SK-N-SH treated with all-trans-retinoic acid at 6 μM for 48 hours (cell line): ENCODE data around the gene R3HDM2.
"Not testable (repeated sequence)": the region's sequence is repeated elsewhere in the genome, so short reads cannot be mapped to it uniquely, and the experiment has no call there.

Source experiments
- ATAC-seq: fragments of 200-7000 bp; cut with Tn5 transposase; 3 replicates; pipeline ENCODE4 v1.9.1; 2020; ENCODE audit warnings: mild to moderate bottlenecking, moderate library complexity
- ARNTL ChIP-seq: fragments of 450-650 bp; formaldehyde crosslinking; IDR thresholded peaks from 2 replicates; pipeline ENCODE4 v1.5.0; 2020; ENCODE audit warnings: low read depth, mild to moderate bottlenecking, moderate library complexity, borderline replicate concordance
- BACH2 ChIP-seq: fragments of 250-450 bp; sonication (Bioruptor Pico); IDR thresholded peaks from 2 replicates; pipeline ENCODE4 v1.9.0; 2021; ENCODE audit warnings: mild to moderate bottlenecking, borderline replicate concordance
- CSDC2 ChIP-seq: fragments of 250-450 bp; sonication (Bioruptor Pico); IDR thresholded peaks from 2 replicates; pipeline ENCODE4 v1.5.0; 2020; ENCODE audit warnings: mild to moderate bottlenecking, moderate library complexity
- GLIS3 ChIP-seq: fragments of 250-450 bp; sonication (Bioruptor Pico); IDR thresholded peaks from 2 replicates; pipeline ENCODE4 v1.5.0; 2020; ENCODE audit warnings: mild to moderate bottlenecking, moderate library complexity
- ISL1 ChIP-seq: fragments of 250-450 bp; sonication (Bioruptor Pico); IDR thresholded peaks from 2 replicates; pipeline ENCODE4 v2.1.2; 2022; ENCODE audit warnings: mild to moderate bottlenecking, moderate library complexity
- OSR1 ChIP-seq: fragments of 250-450 bp; sonication (Bioruptor Pico); IDR thresholded peaks from 2 replicates; pipeline ENCODE4 v1.8.0; 2022; ENCODE audit warnings: moderate library complexity, mild to moderate bottlenecking, inconsistent platforms
- PPARA ChIP-seq: fragments of 250-450 bp; sonication (Bioruptor Pico); IDR thresholded peaks from 2 replicates; pipeline ENCODE4 v1.5.0; 2020; ENCODE audit warnings: mild to moderate bottlenecking, borderline replicate concordance
- RARB ChIP-seq: fragments of 250-450 bp; sonication (Bioruptor Pico); IDR thresholded peaks from 2 replicates; pipeline ENCODE4 v1.8.0; 2021; ENCODE audit warnings: mild to moderate bottlenecking, moderate library complexity
- SNAI2 ChIP-seq: fragments of 250-450 bp; sonication (Bioruptor Pico); IDR thresholded peaks from 2 replicates; pipeline ENCODE4 v1.5.0; 2020; ENCODE audit warnings: mild to moderate bottlenecking, moderate library complexity
- TCF4 ChIP-seq: fragments of 250-450 bp; sonication (Bioruptor Pico); IDR thresholded peaks from 2 replicates; pipeline ENCODE4 v1.8.0; 2021; ENCODE audit warnings: mild to moderate bottlenecking, moderate library complexity, borderline replicate concordance
- TOX ChIP-seq: fragments of 250-450 bp; sonication (Bioruptor Pico); IDR thresholded peaks from 2 replicates; pipeline ENCODE4 v1.8.0; 2021; ENCODE audit warnings: mild to moderate bottlenecking, moderate library complexity, borderline replicate concordance
- ZC3H10 ChIP-seq: fragments of 250-450 bp; sonication (Bioruptor Pico); IDR thresholded peaks from 2 replicates; pipeline ENCODE4 v1.5.1; 2021; ENCODE audit warnings: mild to moderate bottlenecking, moderate library complexity
- ZFP3 ChIP-seq: fragments of 250-450 bp; sonication (Bioruptor Pico); IDR thresholded peaks from 2 replicates; pipeline ENCODE4 v1.5.0; 2020; ENCODE audit warnings: mild to moderate bottlenecking, moderate library complexity
- ZFP30 ChIP-seq: fragments of 450-650 bp; formaldehyde crosslinking; IDR thresholded peaks from 2 replicates; pipeline ENCODE4 v1.5.0; 2022; ENCODE audit warnings: mild to moderate bottlenecking, moderate library complexity
- ZNF565 ChIP-seq: fragments of 450-650 bp; formaldehyde crosslinking; conservative IDR thresholded peaks from 2 replicates; pipeline ENCODE4 v1.5.0; 2020; ENCODE audit warnings: low read depth, mild to moderate bottlenecking, moderate library complexity
- ZNF70 ChIP-seq: fragments of 450-650 bp; formaldehyde crosslinking; IDR thresholded peaks from 2 replicates; pipeline ENCODE4 v1.5.0; 2020; ENCODE audit warnings: mild to moderate bottlenecking, moderate library complexity
- ZNF8 ChIP-seq: fragments of 450-650 bp; formaldehyde crosslinking; IDR thresholded peaks from 2 replicates; pipeline ENCODE4 v1.5.0; 2020; ENCODE audit warnings: mild to moderate bottlenecking, moderate library complexity
- TF ChIP-seq, protein P1 (sequence below): fragments of 250-450 bp; sonication (Bioruptor Pico); IDR thresholded peaks from 2 replicates; pipeline ENCODE4 v1.5.1; 2021; ENCODE audit warnings: mild to moderate bottlenecking, moderate library complexity
- TF ChIP-seq, protein P2 (sequence below): fragments of 250-450 bp; sonication (Bioruptor Pico); IDR thresholded peaks from 2 replicates; pipeline ENCODE4 v1.8.0; 2021; ENCODE audit warnings: low read depth, mild to moderate bottlenecking, moderate library complexity, borderline replicate concordance
- TF ChIP-seq, protein P3 (sequence below): fragments of 250-450 bp; sonication (Bioruptor Pico); IDR thresholded peaks from 2 replicates; pipeline ENCODE4 v1.5.1; 2020; ENCODE audit warnings: low read depth, mild to moderate bottlenecking, moderate library complexity
- TF ChIP-seq, protein P4 (sequence below): fragments of 250-450 bp; sonication (Bioruptor Pico); IDR thresholded peaks from 2 replicates; pipeline ENCODE4 v1.5.0; 2020; ENCODE audit warnings: mild to moderate bottlenecking, moderate library complexity

R3HDM2 gene

DNA sequence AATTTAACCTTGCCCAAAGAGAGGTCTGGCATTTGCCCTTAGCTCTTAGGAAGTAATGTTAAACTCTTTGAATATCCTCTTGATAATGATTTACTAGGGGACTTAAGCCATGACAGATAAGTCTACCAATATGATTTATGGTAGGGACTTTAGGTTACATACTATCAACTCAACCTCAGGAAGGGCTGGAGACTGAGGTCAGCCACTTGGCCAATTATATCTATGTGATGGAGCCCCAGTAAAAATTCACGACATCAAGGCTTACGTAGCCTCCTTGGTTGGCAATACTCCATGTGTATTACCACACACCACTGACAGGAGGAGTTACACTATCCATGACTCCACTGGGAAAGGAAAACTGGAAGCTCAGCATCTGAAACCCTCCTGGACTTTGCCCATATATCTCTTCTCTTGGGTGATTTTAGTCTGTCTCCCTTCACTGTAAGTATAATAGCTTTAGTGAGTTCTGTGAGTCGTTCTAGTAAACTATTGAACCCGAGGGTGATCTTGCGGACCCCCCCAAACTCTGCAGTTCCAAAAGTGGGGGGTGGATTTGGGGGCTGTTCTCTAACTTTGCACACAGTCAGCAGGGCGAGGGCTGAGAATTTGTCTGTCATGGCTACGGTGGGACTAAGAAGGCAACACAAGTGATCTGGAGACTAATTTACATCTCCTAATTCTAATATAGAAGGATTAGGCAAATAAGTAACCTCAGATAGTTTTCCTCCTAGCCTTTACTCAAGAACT lies 62.3 kb downstream of the R3HDM2 start:
- TF ChIP-seq ZNF8 (no peak), TOX (CRISPR knock-in tag) (no peak), ZNF565 (CRISPR knock-in tag) (no peak), ISL1 (CRISPR knock-in tag) (no peak), SNAI2 (CRISPR knock-in tag) (no peak), ZFP3 (CRISPR knock-in tag) (no peak), ZNF70 (CRISPR knock-in tag) (no peak)
- no peak for ATAC-seq

DNA sequence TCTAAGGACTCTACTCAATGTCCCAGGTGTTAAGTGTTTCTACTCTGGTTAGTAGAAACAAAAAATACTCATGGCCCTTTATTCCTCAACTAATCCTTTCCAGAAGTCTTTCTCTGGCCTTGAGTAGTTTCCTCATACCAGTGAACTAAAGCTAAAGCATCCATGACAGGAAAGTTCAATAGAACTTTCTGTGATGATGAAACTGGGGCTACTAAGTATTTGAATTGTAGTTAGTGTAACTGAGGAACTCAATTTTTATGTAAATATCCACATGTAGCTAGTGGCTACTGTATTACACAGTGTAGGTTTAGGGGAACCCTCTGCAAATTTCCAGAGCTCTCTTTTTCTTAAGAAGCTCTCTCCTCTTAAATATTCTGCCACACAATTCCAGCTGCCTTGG lies 63.7 kb downstream of the R3HDM2 start:
- TF ChIP-seq SNAI2 (CRISPR knock-in tag) = no peak
- no peak for TF ChIP-seq GLIS3
- TF ChIP-seq, protein P1, sequence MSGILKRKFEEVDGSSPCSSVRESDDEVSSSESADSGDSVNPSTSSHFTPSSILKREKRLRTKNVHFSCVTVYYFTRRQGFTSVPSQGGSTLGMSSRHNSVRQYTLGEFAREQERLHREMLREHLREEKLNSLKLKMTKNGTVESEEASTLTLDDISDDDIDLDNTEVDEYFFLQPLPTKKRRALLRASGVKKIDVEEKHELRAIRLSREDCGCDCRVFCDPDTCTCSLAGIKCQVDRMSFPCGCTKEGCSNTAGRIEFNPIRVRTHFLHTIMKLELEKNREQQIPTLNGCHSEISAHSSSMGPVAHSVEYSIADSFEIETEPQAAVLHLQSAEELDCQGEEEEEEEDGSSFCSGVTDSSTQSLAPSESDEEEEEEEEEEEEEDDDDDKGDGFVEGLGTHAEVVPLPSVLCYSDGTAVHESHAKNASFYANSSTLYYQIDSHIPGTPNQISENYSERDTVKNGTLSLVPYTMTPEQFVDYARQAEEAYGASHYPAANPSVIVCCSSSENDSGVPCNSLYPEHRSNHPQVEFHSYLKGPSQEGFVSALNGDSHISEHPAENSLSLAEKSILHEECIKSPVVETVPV (CRISPR knock-in tag) = no peak
- no peak for TF ChIP-seq ZNF565 (CRISPR knock-in tag)
- TF ChIP-seq PPARA (CRISPR knock-in tag) = no peak
- TF ChIP-seq ISL1 (CRISPR knock-in tag) = no peak
- TF ChIP-seq RARB (CRISPR knock-in tag) = no peak
- TF ChIP-seq CSDC2 = no peak
- TF ChIP-seq OSR1 (CRISPR knock-in tag) = no peak
- no peak for TF ChIP-seq ZFP30
- TF ChIP-seq, protein P2, sequence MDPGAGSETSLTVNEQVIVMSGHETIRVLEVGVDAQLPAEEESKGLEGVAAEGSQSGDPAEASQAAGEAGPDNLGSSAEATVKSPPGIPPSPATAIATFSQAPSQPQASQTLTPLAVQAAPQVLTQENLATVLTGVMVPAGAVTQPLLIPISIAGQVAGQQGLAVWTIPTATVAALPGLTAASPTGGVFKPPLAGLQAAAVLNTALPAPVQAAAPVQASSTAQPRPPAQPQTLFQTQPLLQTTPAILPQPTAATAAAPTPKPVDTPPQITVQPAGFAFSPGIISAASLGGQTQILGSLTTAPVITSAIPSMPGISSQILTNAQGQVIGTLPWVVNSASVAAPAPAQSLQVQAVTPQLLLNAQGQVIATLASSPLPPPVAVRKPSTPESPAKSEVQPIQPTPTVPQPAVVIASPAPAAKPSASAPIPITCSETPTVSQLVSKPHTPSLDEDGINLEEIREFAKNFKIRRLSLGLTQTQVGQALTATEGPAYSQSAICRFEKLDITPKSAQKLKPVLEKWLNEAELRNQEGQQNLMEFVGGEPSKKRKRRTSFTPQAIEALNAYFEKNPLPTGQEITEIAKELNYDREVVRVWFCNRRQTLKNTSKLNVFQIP (CRISPR knock-in tag) = no peak
- no peak for TF ChIP-seq ZC3H10 (CRISPR knock-in tag)
- TF ChIP-seq ZNF8 = no peak
- TF ChIP-seq BACH2 = no peak
- no peak for TF ChIP-seq ZFP3 (CRISPR knock-in tag)
- TF ChIP-seq, protein P3, sequence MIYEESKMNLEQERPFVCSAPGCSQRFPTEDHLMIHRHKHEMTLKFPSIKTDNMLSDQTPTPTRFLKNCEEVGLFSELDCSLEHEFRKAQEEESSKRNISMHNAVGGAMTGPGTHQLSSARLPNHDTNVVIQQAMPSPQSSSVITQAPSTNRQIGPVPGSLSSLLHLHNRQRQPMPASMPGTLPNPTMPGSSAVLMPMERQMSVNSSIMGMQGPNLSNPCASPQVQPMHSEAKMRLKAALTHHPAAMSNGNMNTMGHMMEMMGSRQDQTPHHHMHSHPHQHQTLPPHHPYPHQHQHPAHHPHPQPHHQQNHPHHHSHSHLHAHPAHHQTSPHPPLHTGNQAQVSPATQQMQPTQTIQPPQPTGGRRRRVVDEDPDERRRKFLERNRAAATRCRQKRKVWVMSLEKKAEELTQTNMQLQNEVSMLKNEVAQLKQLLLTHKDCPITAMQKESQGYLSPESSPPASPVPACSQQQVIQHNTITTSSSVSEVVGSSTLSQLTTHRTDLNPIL (CRISPR knock-in tag) = no peak
- no peak for TF ChIP-seq TOX (CRISPR knock-in tag)
- TF ChIP-seq, protein P4, sequence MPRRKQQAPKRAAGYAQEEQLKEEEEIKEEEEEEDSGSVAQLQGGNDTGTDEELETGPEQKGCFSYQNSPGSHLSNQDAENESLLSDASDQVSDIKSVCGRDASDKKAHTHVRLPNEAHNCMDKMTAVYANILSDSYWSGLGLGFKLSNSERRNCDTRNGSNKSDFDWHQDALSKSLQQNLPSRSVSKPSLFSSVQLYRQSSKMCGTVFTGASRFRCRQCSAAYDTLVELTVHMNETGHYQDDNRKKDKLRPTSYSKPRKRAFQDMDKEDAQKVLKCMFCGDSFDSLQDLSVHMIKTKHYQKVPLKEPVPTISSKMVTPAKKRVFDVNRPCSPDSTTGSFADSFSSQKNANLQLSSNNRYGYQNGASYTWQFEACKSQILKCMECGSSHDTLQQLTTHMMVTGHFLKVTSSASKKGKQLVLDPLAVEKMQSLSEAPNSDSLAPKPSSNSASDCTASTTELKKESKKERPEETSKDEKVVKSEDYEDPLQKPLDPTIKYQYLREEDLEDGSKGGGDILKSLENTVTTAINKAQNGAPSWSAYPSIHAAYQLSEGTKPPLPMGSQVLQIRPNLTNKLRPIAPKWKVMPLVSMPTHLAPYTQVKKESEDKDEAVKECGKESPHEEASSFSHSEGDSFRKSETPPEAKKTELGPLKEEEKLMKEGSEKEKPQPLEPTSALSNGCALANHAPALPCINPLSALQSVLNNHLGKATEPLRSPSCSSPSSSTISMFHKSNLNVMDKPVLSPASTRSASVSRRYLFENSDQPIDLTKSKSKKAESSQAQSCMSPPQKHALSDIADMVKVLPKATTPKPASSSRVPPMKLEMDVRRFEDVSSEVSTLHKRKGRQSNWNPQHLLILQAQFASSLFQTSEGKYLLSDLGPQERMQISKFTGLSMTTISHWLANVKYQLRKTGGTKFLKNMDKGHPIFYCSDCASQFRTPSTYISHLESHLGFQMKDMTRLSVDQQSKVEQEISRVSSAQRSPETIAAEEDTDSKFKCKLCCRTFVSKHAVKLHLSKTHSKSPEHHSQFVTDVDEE = no peak
- TF ChIP-seq TCF4 (CRISPR knock-in tag) = no peak

DNA sequence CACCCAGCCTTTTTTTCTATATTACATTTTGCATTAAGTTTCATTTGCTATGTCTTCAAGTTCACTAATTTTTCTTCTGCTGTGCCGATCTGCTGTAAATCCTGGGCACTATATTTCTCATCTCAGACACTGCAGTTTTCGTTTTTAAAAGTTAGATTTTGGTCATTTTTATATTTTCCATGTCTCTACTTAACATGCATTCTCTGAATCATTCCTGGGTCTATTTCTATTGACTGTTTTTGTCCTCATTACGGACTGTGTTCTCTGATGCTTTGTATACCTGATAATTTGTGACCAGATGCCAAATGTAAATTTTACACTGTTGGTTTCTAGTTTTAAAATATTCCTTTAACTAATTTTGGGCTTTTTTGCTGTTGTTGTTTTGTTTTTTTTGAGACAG lies 64.5 kb downstream of the R3HDM2 start:
- no peak for TF ChIP-seq TOX (CRISPR knock-in tag)
- TF ChIP-seq ZNF565 (CRISPR knock-in tag) = no peak
- TF ChIP-seq RARB (CRISPR knock-in tag) = no peak
- TF ChIP-seq ARNTL (CRISPR knock-in tag) = no peak
- no peak for TF ChIP-seq PPARA (CRISPR knock-in tag)
- no peak for TF ChIP-seq ZC3H10 (CRISPR knock-in tag)
- no peak for TF ChIP-seq OSR1 (CRISPR knock-in tag)
- TF ChIP-seq CSDC2 = no peak
- TF ChIP-seq TCF4 (CRISPR knock-in tag) = no peak
- no peak for TF ChIP-seq ZNF8
- no peak for ATAC-seq

More for the DNA sequence above, 63.7 kb downstream of the R3HDM2 start:
- no peak for ATAC-seq

DNA sequence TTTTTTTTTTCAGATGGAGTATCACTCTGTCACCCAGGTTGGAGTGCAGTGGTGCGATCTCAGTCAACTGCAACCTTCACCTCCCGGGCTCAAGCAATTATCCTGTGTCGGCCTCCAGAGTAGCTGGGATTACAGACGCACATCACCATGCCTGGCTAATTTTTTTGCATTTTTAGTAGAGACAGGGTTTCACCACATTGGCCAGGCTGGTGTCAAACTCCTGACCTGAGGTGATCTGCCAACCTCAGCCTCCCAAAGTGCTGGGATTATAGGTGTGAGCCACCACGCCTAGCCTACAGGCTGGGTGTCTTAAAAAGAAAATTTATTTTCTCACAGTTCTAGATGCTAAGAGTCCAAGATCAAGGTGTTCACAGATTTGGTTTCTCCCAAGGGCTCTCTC lies 66.7 kb downstream of the R3HDM2 start:
- ATAC-seq = not testable (repeated sequence)
